GM23338 (cell line): Measurements from ENCODE around the gene ARL6IP4. TPM values are rescaled to one million over a fixed set of nuclear protein-coding genes. Genes with fewer than 3 reads are reported as not detected.

Experiments
- ATAC-seq: fragments of 200-7000 bp; cut with Tn5 transposase; 3 replicates; pipeline ENCODE4 v1.9.1; 2020
- DNase-seq: peaks from one replicate; pipeline ENCODE4 v3.0.0-alpha.2; 2015; ENCODE audit warnings: low spot score
- H2AFZ ChIP-seq: fragments of 200-600 bp; sonication (generic); 2 replicates; pipeline ENCODE4 v1.8.0; 2016; ENCODE audit warnings: antibody characterized with exemption, mild to moderate bottlenecking, moderate library complexity
- H3F3A ChIP-seq: fragments of 200-600 bp; sonication (generic); replicated peaks from 2 replicates; pipeline ENCODE4 v1.8.0; 2017; ENCODE audit warnings: antibody characterized with exemption, mixed run types, low read depth
- H3K27ac ChIP-seq: fragments of 200-600 bp; sonication (generic); 2 replicates; pipeline ENCODE4 v1.6.1; 2016; ENCODE audit warnings: low read depth
- H3K27me3 ChIP-seq: fragments of 200-600 bp; sonication (generic); 2 replicates; pipeline ENCODE4 v1.8.0; 2016; ENCODE audit warnings: mild to moderate bottlenecking, mixed run types, moderate library complexity; ENCODE audit not compliant: insufficient read depth
- H3K36me3 ChIP-seq: fragments of 200-600 bp; sonication (generic); 2 replicates; pipeline ENCODE4 v1.8.0; 2016; ENCODE audit warnings: mild to moderate bottlenecking; ENCODE audit not compliant: insufficient read depth
- H3K4me1 ChIP-seq: fragments of 200-600 bp; sonication (generic); 2 replicates; pipeline ENCODE4 v1.8.0; 2016; ENCODE audit warnings: mild to moderate bottlenecking, moderate library complexity; ENCODE audit not compliant: insufficient read depth
- H3K4me2 ChIP-seq: fragments of 200-600 bp; sonication (generic); 2 replicates; pipeline ENCODE4 v1.7.1; 2017; ENCODE audit warnings: mixed run types
- H3K4me3 ChIP-seq: fragments of 200-600 bp; sonication (generic); 2 replicates; pipeline ENCODE4 v1.6.1; 2016; ENCODE audit warnings: mixed run types
- H3K79me2 ChIP-seq: fragments of 200-600 bp; sonication (generic); replicated peaks from 2 replicates; pipeline ENCODE4 v1.8.0; 2017; ENCODE audit warnings: mild to moderate bottlenecking; ENCODE audit not compliant: insufficient read depth
- H3K9me2 ChIP-seq: fragments of 200-600 bp; sonication (generic); 2 replicates; pipeline ENCODE4 v1.8.0; 2017; ENCODE audit not compliant: insufficient read depth
- H4K20me1 ChIP-seq: fragments of 200-600 bp; sonication (generic); replicated peaks from 2 replicates; pipeline ENCODE4 v1.8.0; 2017; ENCODE audit warnings: mild to moderate bottlenecking; ENCODE audit not compliant: insufficient read depth
- H3K27ac Mint-ChIP-seq: 2 replicates; pipeline ENCODE4 v1.8.0; 2020; ENCODE audit warnings: inconsistent platforms, mild to moderate bottlenecking, moderate library complexity, mixed read lengths
- H3K27me3 Mint-ChIP-seq: 3 replicates; pipeline ENCODE4 v1.8.0; 2022; ENCODE audit warnings: low read depth, mild to moderate bottlenecking, moderate library complexity, mixed read lengths, inconsistent platforms; ENCODE audit not compliant: insufficient read depth, poor library complexity
- H3K36me3 Mint-ChIP-seq: 3 replicates; pipeline ENCODE4 v1.8.0; 2021; ENCODE audit warnings: low read depth, mild to moderate bottlenecking, inconsistent platforms, moderate library complexity, mixed read lengths
- H3K4me1 Mint-ChIP-seq: 3 replicates; pipeline ENCODE4 v1.8.0; 2020; ENCODE audit warnings: mild to moderate bottlenecking, inconsistent platforms, mixed read lengths
- H3K4me3 Mint-ChIP-seq: 3 replicates; pipeline ENCODE4 v1.8.0; 2021; ENCODE audit warnings: moderate library complexity, mild to moderate bottlenecking, inconsistent platforms, mixed read lengths
- H3K9me3 Mint-ChIP-seq: 3 replicates; pipeline ENCODE4 v1.8.0; 2020; ENCODE audit warnings: moderate library complexity, mild to moderate bottlenecking, inconsistent platforms, mixed read lengths
- CREB1 ChIP-seq: fragments of 250-450 bp; sonication (Bioruptor Pico); IDR thresholded peaks from 2 replicates; pipeline ENCODE4 v1.5.0; 2020; ENCODE audit warnings: low read depth, mild to moderate bottlenecking, moderate library complexity
- EZH2 ChIP-seq: fragments of 200-600 bp; sonication (generic); IDR thresholded peaks from one replicate; pipeline ENCODE4 v1.8.0; 2017; ENCODE audit warnings: antibody characterized with exemption, mild to moderate bottlenecking, low read depth; ENCODE audit not compliant: unreplicated experiment
- EZH2phosphoT487 ChIP-seq: fragments of 200-600 bp; sonication (generic); IDR thresholded peaks from one replicate; pipeline ENCODE4 v1.8.1; 2018; ENCODE audit warnings: antibody characterized with exemption; ENCODE audit not compliant: unreplicated experiment
- JUNB ChIP-seq: IDR thresholded peaks from one replicate; pipeline ENCODE4 v1.6.1; 2016; ENCODE audit warnings: antibody characterized with exemption; ENCODE audit not compliant: unreplicated experiment
- NANOG ChIP-seq: IDR thresholded peaks from 2 replicates; pipeline ENCODE4 v1.6.1; 2016; ENCODE audit warnings: antibody characterized with exemption, borderline replicate concordance
- POLR2AphosphoS5 ChIP-seq: IDR thresholded peaks from 2 replicates; pipeline ENCODE4 v1.6.1; 2016; ENCODE audit warnings: antibody characterized with exemption, low read depth
- STAT1 ChIP-seq: IDR thresholded peaks from one replicate; pipeline ENCODE4 v1.6.1; 2016; ENCODE audit warnings: antibody characterized with exemption; ENCODE audit not compliant: unreplicated experiment
- ZNF114 ChIP-seq: fragments of 250-450 bp; sonication (Bioruptor Pico); IDR thresholded peaks from 2 replicates; pipeline ENCODE4 v1.5.0; 2020; ENCODE audit warnings: mild to moderate bottlenecking, moderate library complexity
- ZNF331 ChIP-seq: fragments of 250-450 bp; sonication (Bioruptor Pico); IDR thresholded peaks from 2 replicates; pipeline ENCODE4 v1.5.0; 2020; ENCODE audit warnings: low read depth, mild to moderate bottlenecking, moderate library complexity
- polyA plus RNA-seq: library from polyadenylated mRNA; unstranded; fragments of >200 nt; fragmentation: Nextera tagmentation; extraction: Ambion mirVana; gene quantifications from 2 replicates; pipeline ENCODE4 v1.2.1, GENCODE V29; 2016
- total RNA-seq: library from RNA; depleted of rRNA; stranded (reverse); fragments of >200 nt; shearing (Covaris generic); gene quantifications from 2 replicates; pipeline ENCODE4 v1.2.3, GENCODE V29; 2014
- TF ChIP-seq, protein P1 (sequence below), 2 experiments: fragments of 200-600 bp in 1 of 2; sonication (generic) in 1 of 2; conservative IDR thresholded peaks; 2 replicates each; pipeline versions ENCODE4 v1.5.1 to v1.6.1; 2016 to 2017; ENCODE audit warnings: antibody characterized with exemption in 2 of 2, low read depth in 2 of 2, mild to moderate bottlenecking in 2 of 2, moderate library complexity in 1 of 2
- TF ChIP-seq, protein P2 (sequence below): fragments of 250-450 bp; sonication (Bioruptor Pico); IDR thresholded peaks from 2 replicates; pipeline ENCODE4 v1.5.0; 2020; ENCODE audit warnings: mild to moderate bottlenecking, moderate library complexity
- TF ChIP-seq, protein P3 (sequence below): IDR thresholded peaks from one replicate; pipeline ENCODE4 v1.6.1; 2018; ENCODE audit warnings: antibody characterized with exemption; ENCODE audit not compliant: unreplicated experiment
- TF ChIP-seq, protein P4 (sequence below): IDR thresholded peaks from 2 replicates; pipeline ENCODE4 v1.6.1; 2016; ENCODE audit warnings: antibody characterized with exemption

ARL6IP4 gene
- total and polyA plus RNA-seq, 2 experiments from 2014 or later, result 85.5 to 169 TPM

DNA sequence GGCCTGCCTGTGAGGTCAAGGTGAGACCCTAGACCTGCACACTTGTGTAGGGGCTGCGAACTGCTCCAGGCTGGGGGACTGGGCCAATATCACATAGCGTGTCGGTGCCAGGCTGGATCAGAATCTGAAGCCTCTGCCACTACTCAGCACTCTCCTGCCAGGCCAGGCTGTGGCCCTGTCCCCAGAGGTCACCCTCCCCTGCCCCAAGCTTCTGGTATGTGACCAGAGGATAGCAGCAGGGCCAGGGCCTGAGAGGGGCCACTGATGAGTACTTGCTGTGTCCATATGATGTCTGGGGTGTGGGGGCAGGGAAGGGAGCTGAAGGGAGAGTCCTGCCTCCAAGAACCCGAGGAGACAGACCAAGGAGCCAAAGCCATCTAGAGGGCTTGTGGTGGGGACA is 17.8 kb downstream of the ARL6IP4 start:
- H3K4me3 ChIP-seq, result no peak overlapping the region
- H3F3A ChIP-seq, result no peaks in the 10 kb centered on the region
- H3K4me1 Mint-ChIP-seq, result no peaks in the 10 kb centered on the region; the same call in 2 of the 3 replicates
- H3K27ac Mint-ChIP-seq, result no peak overlapping the region; the same call in 1 of the 2 replicates
- no peaks in the 10 kb centered on the region for H4K20me1 ChIP-seq
- no peaks in the 10 kb centered on the region for H3K79me2 ChIP-seq
- no peak overlapping the region for H3K27ac ChIP-seq
- no peak for DNase-seq
- no peak overlapping the region for H3K4me3 Mint-ChIP-seq
- no peaks in the 10 kb centered on the region for H3K27me3 ChIP-seq
- no peak overlapping the region for H3K4me2 ChIP-seq
- no peaks in the 10 kb centered on the region for H3K4me1 ChIP-seq
- no peaks in the 10 kb centered on the region for H3K36me3 ChIP-seq
- H3K36me3 Mint-ChIP-seq, result no peaks in the 10 kb centered on the region
- no peak overlapping the region for H2AFZ ChIP-seq
- no peaks in the 10 kb centered on the region for H3K9me2 ChIP-seq
- TF ChIP-seq POLR2AphosphoS5, result no peak
- no peak for TF ChIP-seq EZH2phosphoT487
- no peak for TF ChIP-seq JUNB
- TF ChIP-seq, protein P1, sequence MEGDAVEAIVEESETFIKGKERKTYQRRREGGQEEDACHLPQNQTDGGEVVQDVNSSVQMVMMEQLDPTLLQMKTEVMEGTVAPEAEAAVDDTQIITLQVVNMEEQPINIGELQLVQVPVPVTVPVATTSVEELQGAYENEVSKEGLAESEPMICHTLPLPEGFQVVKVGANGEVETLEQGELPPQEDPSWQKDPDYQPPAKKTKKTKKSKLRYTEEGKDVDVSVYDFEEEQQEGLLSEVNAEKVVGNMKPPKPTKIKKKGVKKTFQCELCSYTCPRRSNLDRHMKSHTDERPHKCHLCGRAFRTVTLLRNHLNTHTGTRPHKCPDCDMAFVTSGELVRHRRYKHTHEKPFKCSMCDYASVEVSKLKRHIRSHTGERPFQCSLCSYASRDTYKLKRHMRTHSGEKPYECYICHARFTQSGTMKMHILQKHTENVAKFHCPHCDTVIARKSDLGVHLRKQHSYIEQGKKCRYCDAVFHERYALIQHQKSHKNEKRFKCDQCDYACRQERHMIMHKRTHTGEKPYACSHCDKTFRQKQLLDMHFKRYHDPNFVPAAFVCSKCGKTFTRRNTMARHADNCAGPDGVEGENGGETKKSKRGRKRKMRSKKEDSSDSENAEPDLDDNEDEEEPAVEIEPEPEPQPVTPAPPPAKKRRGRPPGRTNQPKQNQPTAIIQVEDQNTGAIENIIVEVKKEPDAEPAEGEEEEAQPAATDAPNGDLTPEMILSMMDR (conservative IDR thresholded peaks at IDR 0.05; ENCODE audit: low read depth in 2 of 2), result no peak
- TF ChIP-seq STAT1, result no peak
- no peak for TF ChIP-seq ZNF331 (CRISPR knock-in tag)
- TF ChIP-seq, protein P2, sequence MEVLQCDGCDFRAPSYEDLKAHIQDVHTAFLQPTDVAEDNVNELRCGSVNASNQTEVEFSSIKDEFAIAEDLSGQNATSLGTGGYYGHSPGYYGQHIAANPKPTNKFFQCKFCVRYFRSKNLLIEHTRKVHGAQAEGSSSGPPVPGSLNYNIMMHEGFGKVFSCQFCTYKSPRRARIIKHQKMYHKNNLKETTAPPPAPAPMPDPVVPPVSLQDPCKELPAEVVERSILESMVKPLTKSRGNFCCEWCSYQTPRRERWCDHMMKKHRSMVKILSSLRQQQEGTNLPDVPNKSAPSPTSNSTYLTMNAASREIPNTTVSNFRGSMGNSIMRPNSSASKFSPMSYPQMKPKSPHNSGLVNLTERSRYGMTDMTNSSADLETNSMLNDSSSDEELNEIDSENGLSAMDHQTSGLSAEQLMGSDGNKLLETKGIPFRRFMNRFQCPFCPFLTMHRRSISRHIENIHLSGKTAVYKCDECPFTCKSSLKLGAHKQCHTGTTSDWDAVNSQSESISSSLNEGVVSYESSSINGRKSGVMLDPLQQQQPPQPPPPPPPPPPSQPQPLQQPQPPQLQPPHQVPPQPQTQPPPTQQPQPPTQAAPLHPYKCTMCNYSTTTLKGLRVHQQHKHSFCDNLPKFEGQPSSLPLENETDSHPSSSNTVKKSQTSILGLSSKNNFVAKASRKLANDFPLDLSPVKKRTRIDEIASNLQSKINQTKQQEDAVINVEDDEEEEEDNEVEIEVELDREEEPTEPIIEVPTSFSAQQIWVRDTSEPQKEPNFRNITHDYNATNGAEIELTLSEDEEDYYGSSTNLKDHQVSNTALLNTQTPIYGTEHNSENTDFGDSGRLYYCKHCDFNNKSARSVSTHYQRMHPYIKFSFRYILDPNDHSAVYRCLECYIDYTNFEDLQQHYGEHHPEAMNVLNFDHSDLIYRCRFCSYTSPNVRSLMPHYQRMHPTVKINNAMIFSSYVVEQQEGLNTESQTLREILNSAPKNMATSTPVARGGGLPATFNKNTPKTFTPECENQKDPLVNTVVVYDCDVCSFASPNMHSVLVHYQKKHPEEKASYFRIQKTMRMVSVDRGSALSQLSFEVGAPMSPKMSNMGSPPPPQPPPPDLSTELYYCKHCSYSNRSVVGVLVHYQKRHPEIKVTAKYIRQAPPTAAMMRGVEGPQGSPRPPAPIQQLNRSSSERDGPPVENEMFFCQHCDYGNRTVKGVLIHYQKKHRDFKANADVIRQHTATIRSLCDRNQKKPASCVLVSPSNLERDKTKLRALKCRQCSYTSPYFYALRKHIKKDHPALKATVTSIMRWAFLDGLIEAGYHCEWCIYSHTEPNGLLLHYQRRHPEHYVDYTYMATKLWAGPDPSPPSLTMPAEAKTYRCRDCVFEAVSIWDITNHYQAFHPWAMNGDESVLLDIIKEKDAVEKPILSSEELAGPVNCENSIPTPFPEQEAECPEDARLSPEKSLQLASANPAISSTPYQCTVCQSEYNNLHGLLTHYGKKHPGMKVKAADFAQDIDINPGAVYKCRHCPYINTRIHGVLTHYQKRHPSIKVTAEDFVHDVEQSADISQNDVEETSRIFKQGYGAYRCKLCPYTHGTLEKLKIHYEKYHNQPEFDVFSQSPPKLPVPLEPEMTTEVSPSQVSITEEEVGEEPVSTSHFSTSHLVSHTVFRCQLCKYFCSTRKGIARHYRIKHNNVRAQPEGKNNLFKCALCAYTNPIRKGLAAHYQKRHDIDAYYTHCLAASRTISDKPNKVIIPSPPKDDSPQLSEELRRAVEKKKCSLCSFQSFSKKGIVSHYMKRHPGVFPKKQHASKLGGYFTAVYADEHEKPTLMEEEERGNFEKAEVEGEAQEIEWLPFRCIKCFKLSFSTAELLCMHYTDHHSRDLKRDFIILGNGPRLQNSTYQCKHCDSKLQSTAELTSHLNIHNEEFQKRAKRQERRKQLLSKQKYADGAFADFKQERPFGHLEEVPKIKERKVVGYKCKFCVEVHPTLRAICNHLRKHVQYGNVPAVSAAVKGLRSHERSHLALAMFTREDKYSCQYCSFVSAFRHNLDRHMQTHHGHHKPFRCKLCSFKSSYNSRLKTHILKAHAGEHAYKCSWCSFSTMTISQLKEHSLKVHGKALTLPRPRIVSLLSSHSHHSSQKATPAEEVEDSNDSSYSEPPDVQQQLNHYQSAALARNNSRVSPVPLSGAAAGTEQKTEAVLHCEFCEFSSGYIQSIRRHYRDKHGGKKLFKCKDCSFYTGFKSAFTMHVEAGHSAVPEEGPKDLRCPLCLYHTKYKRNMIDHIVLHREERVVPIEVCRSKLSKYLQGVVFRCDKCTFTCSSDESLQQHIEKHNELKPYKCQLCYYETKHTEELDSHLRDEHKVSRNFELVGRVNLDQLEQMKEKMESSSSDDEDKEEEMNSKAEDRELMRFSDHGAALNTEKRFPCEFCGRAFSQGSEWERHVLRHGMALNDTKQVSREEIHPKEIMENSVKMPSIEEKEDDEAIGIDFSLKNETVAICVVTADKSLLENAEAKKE (CRISPR knock-in tag), result no peak
- TF ChIP-seq, protein P3, sequence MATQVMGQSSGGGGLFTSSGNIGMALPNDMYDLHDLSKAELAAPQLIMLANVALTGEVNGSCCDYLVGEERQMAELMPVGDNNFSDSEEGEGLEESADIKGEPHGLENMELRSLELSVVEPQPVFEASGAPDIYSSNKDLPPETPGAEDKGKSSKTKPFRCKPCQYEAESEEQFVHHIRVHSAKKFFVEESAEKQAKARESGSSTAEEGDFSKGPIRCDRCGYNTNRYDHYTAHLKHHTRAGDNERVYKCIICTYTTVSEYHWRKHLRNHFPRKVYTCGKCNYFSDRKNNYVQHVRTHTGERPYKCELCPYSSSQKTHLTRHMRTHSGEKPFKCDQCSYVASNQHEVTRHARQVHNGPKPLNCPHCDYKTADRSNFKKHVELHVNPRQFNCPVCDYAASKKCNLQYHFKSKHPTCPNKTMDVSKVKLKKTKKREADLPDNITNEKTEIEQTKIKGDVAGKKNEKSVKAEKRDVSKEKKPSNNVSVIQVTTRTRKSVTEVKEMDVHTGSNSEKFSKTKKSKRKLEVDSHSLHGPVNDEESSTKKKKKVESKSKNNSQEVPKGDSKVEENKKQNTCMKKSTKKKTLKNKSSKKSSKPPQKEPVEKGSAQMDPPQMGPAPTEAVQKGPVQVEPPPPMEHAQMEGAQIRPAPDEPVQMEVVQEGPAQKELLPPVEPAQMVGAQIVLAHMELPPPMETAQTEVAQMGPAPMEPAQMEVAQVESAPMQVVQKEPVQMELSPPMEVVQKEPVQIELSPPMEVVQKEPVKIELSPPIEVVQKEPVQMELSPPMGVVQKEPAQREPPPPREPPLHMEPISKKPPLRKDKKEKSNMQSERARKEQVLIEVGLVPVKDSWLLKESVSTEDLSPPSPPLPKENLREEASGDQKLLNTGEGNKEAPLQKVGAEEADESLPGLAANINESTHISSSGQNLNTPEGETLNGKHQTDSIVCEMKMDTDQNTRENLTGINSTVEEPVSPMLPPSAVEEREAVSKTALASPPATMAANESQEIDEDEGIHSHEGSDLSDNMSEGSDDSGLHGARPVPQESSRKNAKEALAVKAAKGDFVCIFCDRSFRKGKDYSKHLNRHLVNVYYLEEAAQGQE, result no peak
- no peak for TF ChIP-seq CREB1 (CRISPR knock-in tag)
- no peak for TF ChIP-seq EZH2
- TF ChIP-seq, protein P4, sequence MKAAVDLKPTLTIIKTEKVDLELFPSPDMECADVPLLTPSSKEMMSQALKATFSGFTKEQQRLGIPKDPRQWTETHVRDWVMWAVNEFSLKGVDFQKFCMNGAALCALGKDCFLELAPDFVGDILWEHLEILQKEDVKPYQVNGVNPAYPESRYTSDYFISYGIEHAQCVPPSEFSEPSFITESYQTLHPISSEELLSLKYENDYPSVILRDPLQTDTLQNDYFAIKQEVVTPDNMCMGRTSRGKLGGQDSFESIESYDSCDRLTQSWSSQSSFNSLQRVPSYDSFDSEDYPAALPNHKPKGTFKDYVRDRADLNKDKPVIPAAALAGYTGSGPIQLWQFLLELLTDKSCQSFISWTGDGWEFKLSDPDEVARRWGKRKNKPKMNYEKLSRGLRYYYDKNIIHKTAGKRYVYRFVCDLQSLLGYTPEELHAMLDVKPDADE, result no peak
- TF ChIP-seq ZNF114, result no peak
- TF ChIP-seq NANOG, result no peak
- no peak for ATAC-seq
- H3K27me3 Mint-ChIP-seq, result peaks cover 13% of the 10 kb centered on the region
- H3K9me3 Mint-ChIP-seq, result no peaks in the 10 kb centered on the region; the same call in 2 of the 3 replicates
